ENCODE measurements around the gene KLHL30. TPM values are rescaled to one million over a fixed set of nuclear protein-coding genes. Genes with fewer than 3 reads are reported as not detected.
"Not testable (repeated sequence)": the region's sequence is repeated elsewhere in the genome, so short reads cannot be mapped to it uniquely, and the experiment has no call there.

Gene KLHL30
- total RNA-seq, 2 experiments from 2014 or later, result not detected

- Mint-ChIP-seq H3K4me3 (no peak overlapping the region), H3K27ac (no peak overlapping the region), H3K4me1 (peaks cover 11% of the 10 kb centered on the region), H3K36me3 (ENCODE audit: low read depth) (peaks cover 33% of the 10 kb centered on the region), H3K27me3 (peaks cover 18% of the 10 kb centered on the region), H3K9me3 (no peaks in the 10 kb centered on the region)
- DNase-seq, result no peak
- POLR2A ChIA-PET, result no interaction called here
- CTCF ChIA-PET, result no interaction called here
Measured at GRCh38 chr2:238167761-238168160, 29.3 kb downstream of the KLHL30 start.

DNA sequence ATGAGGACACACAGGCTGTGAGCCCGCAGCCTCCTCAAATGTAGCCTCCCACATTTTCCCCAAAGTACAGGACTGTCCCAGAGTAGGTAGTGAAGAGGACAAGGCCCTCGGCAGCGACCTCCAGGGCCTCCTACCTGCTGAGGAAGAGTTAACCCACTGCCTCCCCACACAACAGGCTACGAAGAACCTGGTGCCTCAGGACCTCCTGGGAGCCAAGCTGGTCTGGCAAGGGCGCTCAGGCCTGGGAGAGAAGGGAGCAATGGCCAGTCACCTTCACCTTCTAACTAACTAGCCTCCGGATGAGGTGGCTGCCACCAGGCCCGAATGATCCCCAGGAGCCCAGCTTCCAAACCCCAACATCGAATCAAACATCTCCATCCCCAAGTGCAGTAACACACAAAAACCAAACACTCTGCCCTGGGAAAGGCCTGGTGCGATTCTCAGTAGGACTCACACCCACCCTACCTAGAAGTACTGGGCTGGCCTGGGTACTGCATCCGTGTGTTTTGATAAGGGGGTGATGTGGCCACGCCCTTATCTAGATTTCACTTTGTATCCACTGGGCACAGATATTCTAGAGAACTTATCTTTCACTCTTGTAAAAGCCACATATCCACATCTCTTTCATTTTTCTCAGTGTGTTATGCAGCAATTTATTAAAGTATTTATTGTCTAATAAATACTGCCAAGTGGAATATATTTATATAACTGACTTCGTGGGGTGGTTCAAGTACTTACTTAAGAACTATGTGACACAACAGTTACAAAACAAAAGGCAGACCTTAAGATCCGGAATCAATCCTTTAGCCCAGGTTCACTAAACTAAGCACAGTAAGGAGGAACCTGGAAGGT lies 30.0 kb downstream of the KLHL30 start:
- Mint-ChIP-seq H3K4me3 (no peak overlapping the region), H3K36me3 (ENCODE audit: low read depth) (peaks cover 40% of the 10 kb centered on the region), H3K27me3 (peaks cover 12% of the 10 kb centered on the region), H3K9me3 (no peaks in the 10 kb centered on the region), H3K4me1 (peaks cover 11% of the 10 kb centered on the region), H3K27ac (peak overlapping the region; percentile 49)
- POLR2A ChIA-PET, result no interaction called here
- CTCF ChIA-PET, result no interaction called here
- DNase-seq, result no peak

DNA sequence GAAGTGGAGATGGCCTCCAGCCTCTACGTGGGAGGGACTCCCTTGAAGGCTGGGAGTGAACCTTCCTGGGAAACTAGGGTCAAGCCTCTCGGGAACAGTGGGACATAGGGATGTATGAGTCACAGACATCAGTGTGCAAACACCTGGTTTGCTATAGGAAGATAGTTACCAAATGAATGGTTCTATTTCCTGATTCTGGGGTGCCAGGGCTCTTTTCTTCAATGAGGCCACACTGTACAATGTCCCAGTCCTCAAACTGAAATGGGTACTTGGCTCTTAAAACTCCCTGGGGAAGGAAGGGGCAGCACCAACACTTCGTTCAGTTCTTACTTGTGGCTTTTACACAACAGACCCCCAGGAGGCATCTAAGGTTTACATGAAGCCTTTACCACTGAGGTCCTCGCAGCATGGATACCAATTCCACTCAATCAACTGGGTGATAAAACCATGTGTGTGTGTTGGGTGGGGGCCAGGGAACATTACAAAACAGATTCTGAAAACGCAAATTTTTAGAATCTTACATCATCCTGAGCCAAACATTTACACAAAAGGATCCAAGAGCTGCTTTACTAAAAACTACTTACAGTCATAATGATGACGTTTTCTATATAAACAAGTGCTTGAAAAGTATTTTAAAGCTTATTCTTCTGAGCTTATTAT lies 30.7 kb downstream of the KLHL30 start:
- Mint-ChIP-seq H3K27me3 (peaks cover 12% of the 10 kb centered on the region), H3K36me3 (ENCODE audit: low read depth) (peaks cover 46% of the 10 kb centered on the region), H3K4me1 (peaks cover 11% of the 10 kb centered on the region), H3K9me3 (no peaks in the 10 kb centered on the region), H3K4me3 (no peak overlapping the region), H3K27ac (peak overlapping the region; percentile 49)
- ChIA-PET POLR2A (no interaction called here), CTCF (no interaction called here)
- DNase-seq, result no peak

DNA sequence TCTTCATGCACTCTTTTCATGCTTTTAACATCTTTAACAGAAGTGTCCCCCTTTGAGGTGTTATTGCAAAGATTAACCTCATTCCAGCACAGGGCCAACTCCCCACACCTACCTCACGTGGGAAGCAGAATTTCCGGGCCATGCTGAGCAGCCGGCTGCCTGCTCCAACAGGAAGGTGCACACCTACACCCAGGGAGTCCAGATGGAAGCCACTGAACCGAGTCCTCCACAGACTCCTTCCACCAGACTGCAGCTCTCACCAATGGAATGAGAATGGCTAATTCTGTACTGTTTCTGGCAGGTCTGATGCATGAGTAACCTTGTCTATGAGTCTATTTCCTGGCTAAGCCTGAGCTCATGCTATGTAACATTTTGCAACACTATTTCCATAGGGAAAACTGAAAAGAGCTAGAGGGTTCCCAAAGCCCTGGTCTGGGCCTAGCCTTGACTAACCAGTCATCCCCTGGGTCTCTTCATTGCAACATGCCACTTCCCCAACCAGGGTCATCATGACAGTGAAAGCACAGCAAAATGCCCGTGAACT lies 31.3 kb downstream of the KLHL30 start:
- CTCF ChIA-PET, result no interaction called here
- POLR2A ChIA-PET, result no interaction called here
- peaks cover 11% of the 10 kb centered on the region for H3K4me1 Mint-ChIP-seq
- peaks cover 8% of the 10 kb centered on the region for H3K27me3 Mint-ChIP-seq
- H3K27ac Mint-ChIP-seq, result peak overlapping the region; percentile 26
- no peak overlapping the region for H3K4me3 Mint-ChIP-seq
- no peaks in the 10 kb centered on the region for H3K9me3 Mint-ChIP-seq
- peaks cover 46% of the 10 kb centered on the region for H3K36me3 Mint-ChIP-seq (ENCODE audit: low read depth)
- no peak for DNase-seq

- Mint-ChIP-seq H3K27me3 (peaks cover under 1% of the 10 kb centered on the region), H3K27ac (no peak overlapping the region), H3K4me3 (no peak overlapping the region), H3K9me3 (no peaks in the 10 kb centered on the region), H3K4me1 (peaks cover 11% of the 10 kb centered on the region), H3K36me3 (ENCODE audit: low read depth) (peaks cover 46% of the 10 kb centered on the region)
- DNase-seq, result no peak
- CTCF ChIA-PET, result no interaction called here
- POLR2A ChIA-PET, result no interaction called here
Measured at GRCh38 chr2:238170386-238171071, 32.1 kb downstream of the KLHL30 start.

DNA sequence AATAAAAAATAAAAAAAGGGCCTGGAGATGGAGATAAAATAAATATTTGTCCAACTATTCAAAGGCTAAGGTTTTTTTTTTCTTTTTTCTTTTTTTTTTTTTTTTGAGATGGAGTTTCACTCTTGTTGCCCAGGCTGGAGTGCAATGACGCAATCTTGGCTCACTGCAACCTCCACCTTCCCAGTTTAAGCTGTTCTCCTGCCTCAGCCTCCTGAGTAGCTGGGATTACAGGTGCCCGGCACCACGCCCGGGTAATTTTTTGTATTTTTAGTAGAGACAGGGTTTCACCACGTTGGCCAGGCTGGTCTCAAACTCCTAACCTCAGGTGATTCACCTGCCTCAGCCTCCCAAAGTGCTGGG lies 32.6 kb downstream of the KLHL30 start:
- H3K36me3 Mint-ChIP-seq (ENCODE audit: low read depth), result peaks cover 48% of the 10 kb centered on the region
- H3K4me1 Mint-ChIP-seq, result peaks cover 11% of the 10 kb centered on the region
- H3K27ac Mint-ChIP-seq, H3K27me3 Mint-ChIP-seq, DNase-seq, POLR2A ChIA-PET, CTCF ChIA-PET, H3K4me3 Mint-ChIP-seq, H3K9me3 Mint-ChIP-seq: not testable (repeated sequence)

- no peaks in the 10 kb centered on the region for H3K27me3 Mint-ChIP-seq
- peaks cover 11% of the 10 kb centered on the region for H3K4me1 Mint-ChIP-seq
- H3K27ac Mint-ChIP-seq, result no peak overlapping the region
- H3K9me3 Mint-ChIP-seq, result no peaks in the 10 kb centered on the region
- CTCF ChIA-PET, result no interaction called here
- no peak overlapping the region for H3K4me3 Mint-ChIP-seq
- peaks cover 52% of the 10 kb centered on the region for H3K36me3 Mint-ChIP-seq (ENCODE audit: low read depth)
- no peak for DNase-seq
- POLR2A ChIA-PET, result no interaction called here
Measured at GRCh38 chr2:238171575-238172187, 33.2 kb downstream of the KLHL30 start.

GRCh38 chr2:238172439-238172838 lies 34.0 kb downstream of the KLHL30 start:
- peaks cover 57% of the 10 kb centered on the region for H3K36me3 Mint-ChIP-seq (ENCODE audit: low read depth)
- no peak for DNase-seq
- peaks cover 11% of the 10 kb centered on the region for H3K4me1 Mint-ChIP-seq
- H3K27me3 Mint-ChIP-seq, result no peaks in the 10 kb centered on the region
- H3K9me3 Mint-ChIP-seq, result no peaks in the 10 kb centered on the region
- no peak overlapping the region for H3K4me3 Mint-ChIP-seq
- ChIA-PET POLR2A (no interaction called here), CTCF (no interaction called here)
- H3K27ac Mint-ChIP-seq, result no peak overlapping the region

DNA sequence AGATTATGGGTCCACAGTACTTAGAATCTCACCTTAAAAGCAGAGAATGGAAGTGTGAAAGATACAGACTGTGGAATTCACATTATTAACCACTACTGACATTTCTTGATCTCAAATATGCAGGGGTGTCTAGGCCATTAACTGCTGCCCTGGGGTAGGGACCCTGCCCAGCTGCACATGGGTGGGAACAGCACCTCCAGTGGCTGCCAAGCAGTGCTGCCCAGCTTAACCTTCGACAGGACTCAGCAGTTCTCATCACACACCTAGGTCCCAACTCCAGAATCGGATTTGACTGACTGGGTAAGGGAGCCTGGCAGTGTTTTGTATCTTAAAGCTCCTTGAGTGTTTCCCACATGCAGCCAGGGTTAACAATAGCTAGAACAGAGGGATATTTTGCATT lies 35.2 kb downstream of the KLHL30 start:
- Mint-ChIP-seq H3K27me3 (no peaks in the 10 kb centered on the region), H3K4me3 (no peak overlapping the region), H3K36me3 (ENCODE audit: low read depth) (peaks cover 60% of the 10 kb centered on the region), H3K4me1 (peaks cover 10% of the 10 kb centered on the region), H3K27ac (no peak overlapping the region), H3K9me3 (no peaks in the 10 kb centered on the region)
- POLR2A ChIA-PET, result no interaction called here
- DNase-seq, result no peak
- CTCF ChIA-PET, result no interaction called here

DNA sequence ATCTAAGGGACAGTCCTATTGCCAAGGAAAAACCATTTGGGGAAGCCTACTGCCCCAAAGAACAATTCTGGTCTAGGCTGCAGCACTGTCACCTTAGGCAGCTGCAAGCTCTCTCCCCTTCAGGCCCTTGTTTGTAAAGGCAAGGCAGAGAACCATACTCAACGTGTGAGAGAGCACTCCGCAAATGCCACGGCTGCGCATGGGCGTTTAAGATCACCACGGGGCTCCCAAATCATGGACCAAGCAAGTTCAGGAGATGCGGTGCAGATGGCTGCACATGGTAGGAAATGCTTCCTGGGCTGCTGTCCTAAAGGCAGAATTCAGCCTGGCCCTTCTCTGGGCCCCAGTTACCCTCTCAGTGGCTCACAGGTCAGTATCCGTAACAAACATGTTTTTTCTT lies 35.8 kb downstream of the KLHL30 start:
- H3K4me3 Mint-ChIP-seq, result no peak overlapping the region
- no peak overlapping the region for H3K27ac Mint-ChIP-seq
- DNase-seq, result no peak
- ChIA-PET POLR2A (no interaction called here), CTCF (no interaction called here)
- peaks cover 63% of the 10 kb centered on the region for H3K36me3 Mint-ChIP-seq (ENCODE audit: low read depth)
- no peaks in the 10 kb centered on the region for H3K27me3 Mint-ChIP-seq
- H3K9me3 Mint-ChIP-seq, result no peaks in the 10 kb centered on the region
- peaks cover 6% of the 10 kb centered on the region for H3K4me1 Mint-ChIP-seq

DNA sequence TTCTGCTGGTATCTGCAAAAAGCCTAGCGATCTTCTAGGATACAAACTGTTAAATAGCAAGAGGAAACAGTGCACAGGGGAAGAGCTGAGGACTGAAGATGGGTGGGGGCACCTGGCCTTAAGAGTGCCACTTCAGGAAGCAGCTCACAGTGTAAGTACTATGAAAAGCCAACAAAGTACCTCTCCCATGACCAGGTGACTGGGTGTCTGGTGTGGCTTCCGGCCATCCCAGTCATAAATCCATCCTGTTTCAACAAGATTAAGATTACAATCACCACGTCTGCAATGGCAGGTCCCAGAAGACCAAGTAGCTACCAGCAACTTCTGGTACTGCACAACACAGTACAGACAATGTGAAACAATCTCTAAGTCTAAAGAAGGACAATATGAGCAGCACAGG lies 36.2 kb downstream of the KLHL30 start:
- DNase-seq, result no peak
- no peaks in the 10 kb centered on the region for H3K27me3 Mint-ChIP-seq
- H3K9me3 Mint-ChIP-seq, result no peaks in the 10 kb centered on the region
- no peak overlapping the region for H3K4me3 Mint-ChIP-seq
- H3K4me1 Mint-ChIP-seq, result peaks cover 4% of the 10 kb centered on the region
- no peak overlapping the region for H3K27ac Mint-ChIP-seq
- ChIA-PET CTCF (no interaction called here), POLR2A (no interaction called here)
- H3K36me3 Mint-ChIP-seq (ENCODE audit: low read depth), result peaks cover 65% of the 10 kb centered on the region

DNA sequence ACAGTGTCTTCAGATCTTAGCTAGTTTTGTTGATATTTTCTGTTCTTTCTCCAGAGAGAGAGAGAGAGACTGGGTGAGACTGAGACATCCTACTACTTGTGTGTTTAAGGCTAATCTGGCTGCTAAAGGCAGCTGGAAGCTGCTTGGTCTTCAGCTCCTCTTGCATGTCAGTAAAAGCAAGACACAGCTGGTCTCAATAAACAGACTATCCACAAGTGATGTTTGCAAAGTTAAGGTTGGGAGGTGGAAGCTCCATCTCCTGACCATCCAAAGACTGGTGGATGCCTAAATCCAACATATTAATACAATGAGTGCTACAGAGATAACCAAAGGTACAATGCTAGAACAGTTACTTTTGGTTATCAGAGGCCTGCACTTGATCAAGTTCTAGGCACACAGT lies 38.1 kb downstream of the KLHL30 start:
- DNase-seq, result no peak
- no peak overlapping the region for H3K4me3 Mint-ChIP-seq
- ChIA-PET CTCF (no interaction called here), POLR2A (no interaction called here)
- H3K27ac Mint-ChIP-seq, result no peak overlapping the region
- H3K36me3 Mint-ChIP-seq (ENCODE audit: low read depth), result peaks cover 68% of the 10 kb centered on the region
- H3K4me1 Mint-ChIP-seq, result no peaks in the 10 kb centered on the region
- H3K27me3 Mint-ChIP-seq, result no peaks in the 10 kb centered on the region
- no peaks in the 10 kb centered on the region for H3K9me3 Mint-ChIP-seq

DNA sequence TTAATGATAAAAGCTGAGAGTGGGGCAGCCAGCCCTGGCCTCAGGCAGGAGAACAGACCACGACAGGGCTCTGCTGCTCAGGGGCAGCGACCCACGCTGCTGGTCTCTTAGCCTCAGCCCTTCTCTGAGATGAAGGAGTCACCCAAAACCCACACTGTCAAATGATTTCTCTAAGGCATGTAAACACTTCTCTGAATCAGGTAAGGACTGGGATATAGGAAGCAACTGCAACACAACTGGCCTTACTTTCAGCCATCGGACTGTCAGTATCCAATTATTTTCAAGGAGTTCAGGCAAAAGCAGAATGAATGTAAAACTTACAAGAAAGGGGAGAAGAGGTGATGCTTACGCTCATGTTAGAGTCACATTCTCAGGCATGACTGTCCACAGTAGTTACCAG lies 42.1 kb downstream of the KLHL30 start:
- DNase-seq, result no peak
- H3K4me3 Mint-ChIP-seq, result no peak overlapping the region
- H3K27ac Mint-ChIP-seq, result peak overlapping the region; percentile 13
- peaks cover 7% of the 10 kb centered on the region for H3K4me1 Mint-ChIP-seq
- peaks cover 74% of the 10 kb centered on the region for H3K36me3 Mint-ChIP-seq (ENCODE audit: low read depth)
- H3K9me3 Mint-ChIP-seq, result no peaks in the 10 kb centered on the region
- ChIA-PET POLR2A (no interaction called here), CTCF (no interaction called here)
- H3K27me3 Mint-ChIP-seq, result no peaks in the 10 kb centered on the region

Measured in activated CD4-positive, alpha-beta memory T cell treated with anti-CD3 and anti-CD28 coated beads, Interleukin-2, amount 10 ng/mL, durations not matched to agents 7 days and 5 days (primary cell).